DOHH2 (cell line): ENCODE results near the gene RGS9BP.
"Not testable (repeated sequence)": the region's sequence is repeated elsewhere in the genome, so short reads cannot be mapped to it uniquely, and the experiment has no call there.

Experiments used
- H3F3A ChIP-seq: fragments of 200-600 bp; sonication (generic), shearing (Covaris generic); 2 replicates; pipeline ENCODE4 v1.6.0; 2016; ENCODE audit warnings: antibody characterized with exemption, mild to moderate bottlenecking; ENCODE audit not compliant: control insufficient read depth, insufficient read depth
- H3K27ac ChIP-seq: fragments of 200-600 bp; sonication (generic); 2 replicates; pipeline ENCODE4 v1.5.1; 2014; ENCODE audit warnings: low read depth, mild to moderate bottlenecking, low read length, moderate library complexity
- H3K27me3 ChIP-seq: fragments of 200-600 bp; sonication (generic); 2 replicates; pipeline ENCODE4 v1.6.1; 2014; ENCODE audit warnings: mild to moderate bottlenecking, low read length, mixed read lengths; ENCODE audit not compliant: control insufficient read depth
- H3K36me3 ChIP-seq: fragments of 200-600 bp; sonication (generic); 2 replicates; pipeline ENCODE4 v1.6.1; 2014; ENCODE audit warnings: mild to moderate bottlenecking, low read length, moderate library complexity, mixed read lengths; ENCODE audit not compliant: control insufficient read depth
- H3K4me1 ChIP-seq: fragments of 200-600 bp; sonication (generic); 2 replicates; pipeline ENCODE4 v1.6.1; 2014; ENCODE audit warnings: mild to moderate bottlenecking, low read length, mixed read lengths; ENCODE audit not compliant: control insufficient read depth
- H3K4me2 ChIP-seq: fragments of 200-600 bp; sonication (generic); 2 replicates; pipeline ENCODE4 v1.6.0; 2014; ENCODE audit warnings: mild to moderate bottlenecking, low read length, moderate library complexity
- H3K4me3 ChIP-seq: fragments of 200-600 bp; sonication (generic); 2 replicates; pipeline ENCODE4 v1.5.1; 2014; ENCODE audit warnings: mild to moderate bottlenecking, low read length, mixed read lengths
- H3K79me2 ChIP-seq: fragments of 200-600 bp; sonication (generic); 2 replicates; pipeline ENCODE4 v1.6.1; 2014; ENCODE audit warnings: mild to moderate bottlenecking, low read length, mixed read lengths; ENCODE audit not compliant: control insufficient read depth
- H3K9me2 ChIP-seq: fragments of 200-600 bp; sonication (generic); replicated peaks from 2 replicates; pipeline ENCODE4 v1.6.1; 2014; ENCODE audit warnings: mild to moderate bottlenecking, low read length, mixed read lengths; ENCODE audit not compliant: control insufficient read depth
- H3K9me3 ChIP-seq: fragments of 200-600 bp; sonication (generic); 2 replicates; pipeline ENCODE4 v1.6.1; 2014; ENCODE audit warnings: antibody characterized with exemption, low read length, mixed read lengths; ENCODE audit not compliant: control insufficient read depth, insufficient read depth
- H4K20me1 ChIP-seq: fragments of 200-600 bp; sonication (generic); 2 replicates; pipeline ENCODE4 v1.6.0; 2014; ENCODE audit warnings: low read depth, mild to moderate bottlenecking, antibody characterized with exemption, low read length, moderate library complexity; ENCODE audit not compliant: control insufficient read depth, insufficient read depth
- EZH2phosphoT487 ChIP-seq: fragments of 200-600 bp; sonication (generic); IDR thresholded peaks from 2 replicates; pipeline ENCODE4 v1.6.1; 2017; ENCODE audit warnings: borderline replicate concordance, mild to moderate bottlenecking, antibody characterized with exemption, low read length, moderate library complexity, mixed read lengths
- TF ChIP-seq, protein P1 (sequence below): fragments of 200-600 bp; sonication (generic); IDR thresholded peaks from one replicate; pipeline ENCODE4 v1.5.1; 2014; ENCODE audit warnings: antibody characterized with exemption, mild to moderate bottlenecking, low read depth, low read length; ENCODE audit not compliant: poor library complexity, severe bottlenecking

RGS9BP gene

DNA sequence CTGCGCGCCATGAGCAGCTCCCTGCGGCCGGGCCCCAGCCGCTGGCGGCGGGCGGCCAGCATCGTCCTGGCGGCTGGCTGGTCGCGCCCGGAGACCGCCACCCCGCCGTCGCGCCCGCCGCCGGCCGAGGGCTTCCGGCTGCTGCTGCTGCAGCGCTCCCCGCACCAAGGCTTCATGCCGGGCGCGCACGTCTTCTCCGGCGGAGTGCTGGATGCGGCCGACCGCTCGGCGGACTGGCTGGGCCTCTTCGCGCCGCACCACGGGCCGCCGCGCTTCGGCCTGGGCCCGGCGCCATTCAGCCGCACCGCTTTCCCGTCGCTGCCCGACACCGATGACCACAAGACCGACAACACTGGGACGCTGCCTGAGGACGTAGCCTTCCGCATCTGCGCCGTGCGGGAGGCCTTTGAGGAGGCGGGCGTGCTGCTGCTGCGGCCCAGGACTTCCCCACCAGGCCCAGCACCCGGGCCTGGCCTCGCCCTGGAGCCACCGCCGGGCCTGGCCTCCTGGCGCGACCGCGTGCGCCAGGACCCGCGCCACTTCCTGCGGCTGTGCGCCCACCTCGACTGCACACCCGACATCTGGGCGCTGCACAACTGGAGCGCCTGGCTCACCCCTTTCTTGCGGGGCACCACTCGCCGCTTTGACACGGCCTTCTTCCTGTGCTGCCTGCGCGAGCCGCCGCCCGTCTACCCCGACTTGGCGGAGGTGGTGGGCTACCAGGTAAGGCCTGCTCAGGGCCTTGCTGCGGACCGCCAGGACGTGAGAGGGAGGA is 16.5 kb downstream of the RGS9BP start:
- Histone ChIP-seq H3K4me3 (peak overlapping the region; percentile 99), H3K27me3 (no peaks in the 10 kb centered on the region), H3K4me1 (peaks cover 37% of the 10 kb centered on the region), H4K20me1 (no peaks in the 10 kb centered on the region), H3K4me2 (peak overlapping the region; percentile 98), H3K9me2 (no peaks in the 10 kb centered on the region), H3K27ac (peak overlapping the region; percentile 50), H3K9me3 (peaks cover 8% of the 10 kb centered on the region; the same call in 1 of the 2 replicates), H3K79me2 (peaks cover 65% of the 10 kb centered on the region), H3F3A (0 out of 2 replicates have a peak, but pooled peaks cover 4% of the 10 kb centered on the region), H3K36me3 (peaks cover 42% of the 10 kb centered on the region)
- TF ChIP-seq EZH2phosphoT487: no peak
- TF ChIP-seq, protein P1, sequence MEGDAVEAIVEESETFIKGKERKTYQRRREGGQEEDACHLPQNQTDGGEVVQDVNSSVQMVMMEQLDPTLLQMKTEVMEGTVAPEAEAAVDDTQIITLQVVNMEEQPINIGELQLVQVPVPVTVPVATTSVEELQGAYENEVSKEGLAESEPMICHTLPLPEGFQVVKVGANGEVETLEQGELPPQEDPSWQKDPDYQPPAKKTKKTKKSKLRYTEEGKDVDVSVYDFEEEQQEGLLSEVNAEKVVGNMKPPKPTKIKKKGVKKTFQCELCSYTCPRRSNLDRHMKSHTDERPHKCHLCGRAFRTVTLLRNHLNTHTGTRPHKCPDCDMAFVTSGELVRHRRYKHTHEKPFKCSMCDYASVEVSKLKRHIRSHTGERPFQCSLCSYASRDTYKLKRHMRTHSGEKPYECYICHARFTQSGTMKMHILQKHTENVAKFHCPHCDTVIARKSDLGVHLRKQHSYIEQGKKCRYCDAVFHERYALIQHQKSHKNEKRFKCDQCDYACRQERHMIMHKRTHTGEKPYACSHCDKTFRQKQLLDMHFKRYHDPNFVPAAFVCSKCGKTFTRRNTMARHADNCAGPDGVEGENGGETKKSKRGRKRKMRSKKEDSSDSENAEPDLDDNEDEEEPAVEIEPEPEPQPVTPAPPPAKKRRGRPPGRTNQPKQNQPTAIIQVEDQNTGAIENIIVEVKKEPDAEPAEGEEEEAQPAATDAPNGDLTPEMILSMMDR: no peak

DNA sequence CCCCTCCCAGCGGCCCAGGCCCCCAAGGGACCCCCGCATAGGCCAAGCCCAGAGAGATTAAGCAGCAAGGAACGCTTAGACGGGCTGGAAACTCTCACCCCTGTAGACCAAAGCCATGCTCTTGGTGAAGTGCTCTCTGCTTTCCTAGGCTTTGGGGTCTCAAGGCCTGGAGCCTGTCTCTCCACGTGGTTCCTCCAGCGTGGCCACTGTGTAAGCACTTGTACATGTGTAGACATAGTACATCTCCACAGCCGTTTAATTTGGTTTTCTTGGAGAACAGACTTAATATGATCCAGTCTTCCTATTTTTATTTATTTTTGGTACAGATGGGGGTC is 17.0 kb downstream of the RGS9BP start:
- no peaks in the 10 kb centered on the region for H3K27me3 ChIP-seq
- 0 out of 2 replicates have a peak, but pooled peaks cover 4% of the 10 kb centered on the region for H3F3A ChIP-seq
- peaks cover 37% of the 10 kb centered on the region for H3K4me1 ChIP-seq
- no peaks in the 10 kb centered on the region for H3K9me2 ChIP-seq
- H3K4me3 ChIP-seq: peak overlapping the region; percentile 99
- no peaks in the 10 kb centered on the region for H4K20me1 ChIP-seq
- peaks cover 70% of the 10 kb centered on the region for H3K79me2 ChIP-seq
- H3K36me3 ChIP-seq: peaks cover 48% of the 10 kb centered on the region
- H3K4me2 ChIP-seq: peak overlapping the region; percentile 98
- H3K27ac ChIP-seq: peak overlapping the region; percentile 50
- no peak for TF ChIP-seq EZH2phosphoT487
- TF ChIP-seq, protein P1: no peak
- H3K9me3 ChIP-seq: peaks cover 10% of the 10 kb centered on the region; the same call in 1 of the 2 replicates

GRCh38 chr19:32693151-32694108 is 17.8 kb downstream of the RGS9BP start:
- peaks cover 77% of the 10 kb centered on the region for H3K79me2 ChIP-seq
- H3K36me3 ChIP-seq: peaks cover 55% of the 10 kb centered on the region
- H3K9me2 ChIP-seq, H3F3A ChIP-seq, H3K27me3 ChIP-seq, H4K20me1 ChIP-seq, H3K27ac ChIP-seq: not testable (repeated sequence)
- H3K4me1 ChIP-seq: peaks cover 37% of the 10 kb centered on the region
- peak overlapping the region; percentile 99 for H3K4me3 ChIP-seq
- peaks cover 10% of the 10 kb centered on the region; the same call in 1 of the 2 replicates for H3K9me3 ChIP-seq
- H3K4me2 ChIP-seq: peak overlapping the region; percentile 98

- not testable (repeated sequence) for H4K20me1 ChIP-seq, H3F3A ChIP-seq, H3K27me3 ChIP-seq, H3K9me2 ChIP-seq, H3K27ac ChIP-seq
- Histone ChIP-seq H3K4me3 (peak overlapping the region; percentile 99; the same call in 1 of the 2 replicates), H3K36me3 (peaks cover 64% of the 10 kb centered on the region), H3K79me2 (peaks cover 86% of the 10 kb centered on the region), H3K9me3 (peaks cover 10% of the 10 kb centered on the region; the same call in 1 of the 2 replicates), H3K4me1 (peaks cover 37% of the 10 kb centered on the region), H3K4me2 (peak overlapping the region; percentile 98)
Observed at GRCh38 chr19:32694316-32694715, 18.7 kb downstream of the RGS9BP start.

DNA sequence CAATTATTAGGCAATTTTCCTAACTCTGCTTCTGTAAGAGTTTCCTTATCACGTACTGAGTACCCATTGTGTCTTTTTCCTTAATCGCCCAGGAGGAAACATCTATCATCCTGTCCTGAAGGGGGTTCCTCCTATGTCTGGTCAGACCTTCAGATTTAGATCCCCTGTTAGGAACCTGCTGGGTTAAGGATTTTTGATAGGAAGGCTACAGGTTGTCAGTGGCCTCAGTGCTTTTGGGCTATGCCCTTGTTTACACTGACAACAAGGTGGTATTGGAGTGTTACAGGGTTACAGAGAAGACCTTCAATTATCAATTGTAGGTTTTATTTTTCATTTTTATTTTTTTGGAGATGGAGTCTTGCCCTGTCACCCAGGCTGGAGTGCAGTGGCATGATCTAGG is 19.2 kb downstream of the RGS9BP start:
- Histone ChIP-seq H3K79me2 (peaks cover 91% of the 10 kb centered on the region), H3K4me3 (0 out of 2 replicates have a peak overlapping the region, but pooled peaks have one; percentile 99), H3K4me2 (peak overlapping the region; percentile 98)

DNA sequence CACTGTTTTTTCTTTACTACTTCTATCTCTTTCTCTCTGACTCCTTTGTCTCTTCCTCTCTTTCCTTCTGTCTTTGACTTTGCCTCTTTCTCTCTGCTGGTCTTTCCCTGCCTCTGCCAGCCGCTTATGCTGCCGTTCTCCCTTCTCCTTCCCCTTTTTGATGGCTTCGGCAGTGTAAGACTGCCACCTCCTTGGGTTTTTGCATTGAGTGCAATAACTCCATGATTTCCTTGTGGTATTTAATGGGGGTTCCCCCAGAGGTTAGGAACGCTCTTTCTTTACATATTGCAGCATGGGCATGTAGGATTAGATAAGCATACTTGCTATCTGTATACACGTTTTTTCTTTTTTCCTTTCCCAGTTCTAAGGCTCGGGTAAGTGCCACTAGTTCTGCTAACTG is 19.9 kb downstream of the RGS9BP start:
- H3K36me3 ChIP-seq: peaks cover 76% of the 10 kb centered on the region
- H3K4me1 ChIP-seq: peaks cover 33% of the 10 kb centered on the region
- H3K9me3 ChIP-seq: peaks cover 10% of the 10 kb centered on the region; the same call in 1 of the 2 replicates

More for the DNA sequence above, 19.2 kb downstream of the RGS9BP start:
- Histone ChIP-seq H3K36me3 (peaks cover 69% of the 10 kb centered on the region), H3K4me1 (peaks cover 37% of the 10 kb centered on the region), H3K9me3 (peaks cover 10% of the 10 kb centered on the region; the same call in 1 of the 2 replicates)
- H3K27ac ChIP-seq, H4K20me1 ChIP-seq, H3F3A ChIP-seq, H3K27me3 ChIP-seq, H3K9me2 ChIP-seq: not testable (repeated sequence)

More for the DNA sequence above, 19.9 kb downstream of the RGS9BP start:
- H3K9me2 ChIP-seq, H3K4me2 ChIP-seq, H3K4me3 ChIP-seq, H4K20me1 ChIP-seq, H3K27me3 ChIP-seq, H3K27ac ChIP-seq, H3F3A ChIP-seq: not testable (repeated sequence)
- H3K79me2 ChIP-seq: peaks cover 98% of the 10 kb centered on the region
